Peyer's patch (tissue), 4 donors: Measurements from ENCODE around the gene CSAD. TPM values are rescaled to one million over a fixed set of nuclear protein-coding genes. Genes with fewer than 3 reads are reported as not detected.

Source experiments
- DNase-seq, 3 donors: peaks; one replicate each; pipeline ENCODE4 v3.0.0-alpha.2; 2017 to 2019
- H3K27ac ChIP-seq, 4 donors: fragments of 200-600 bp; sonication (generic); one replicate each; pipeline ENCODE4 v1.5.1; 2016 to 2019
- H3K27me3 ChIP-seq, 2 donors: fragments of 200-600 bp; sonication (generic); one replicate each; pipeline ENCODE4 v1.5.1; 2019
- H3K36me3 ChIP-seq, 3 donors: fragments of 200-600 bp; sonication (generic); one replicate each; pipeline ENCODE4 v1.5.1; 2016 to 2019
- H3K4me1 ChIP-seq, 4 donors: fragments of 200-600 bp; sonication (generic); one replicate each; pipeline ENCODE4 v1.5.1; 2016 to 2019
- H3K4me3 ChIP-seq, 4 donors: fragments of 200-600 bp; sonication (generic); 1 replicate in 3 of 4; 2 replicates in 1 of 4; pipeline ENCODE4 v1.5.1; 2016 to 2019; ENCODE audit warnings: mild to moderate bottlenecking in 1 of 4
- H3K9me3 ChIP-seq, 4 donors: fragments of 200-600 bp; sonication (generic); one replicate each; pipeline ENCODE4 v1.5.1; 2016 to 2019; ENCODE audit warnings: mild to moderate bottlenecking in 1 of 4
- CTCF ChIP-seq, 6 experiments: fragments of 450-650 bp in 4 of 6; fragments of 200-600 bp in 2 of 6; sonication (generic) in 1 of 6; IDR thresholded peaks; one replicate each; pipeline ENCODE4 v1.5.1; 2017 to 2019; ENCODE audit warnings: antibody characterized with exemption in 6 of 6, mild to moderate bottlenecking in 3 of 6, moderate library complexity in 1 of 6
- POLR2A ChIP-seq, 2 donors: fragments of 450-650 bp; IDR thresholded peaks; one replicate each; pipeline ENCODE4 v1.5.1; 2017; ENCODE audit warnings: antibody characterized with exemption in 2 of 2, mild to moderate bottlenecking in 2 of 2, moderate library complexity in 2 of 2
- total RNA-seq, 4 donors: library from RNA; depleted of rRNA; stranded (reverse); fragments of >200 nt; gene quantifications; one replicate each; pipeline ENCODE4 v1.1.0, GENCODE V29; 2016

CSAD gene
- total RNA-seq, 4 donors from 2014 or later = 36.1 to 154 (median 109) TPM

- H3K27ac ChIP-seq = no peak overlapping the region
- no peaks in the 10 kb centered on the region for H3K9me3 ChIP-seq
- no peak for DNase-seq
- no peak for TF ChIP-seq POLR2A (IDR thresholded peaks at IDR 0.05)
- no peak for TF ChIP-seq CTCF (IDR thresholded peaks at IDR 0.05)
- peaks cover 0 to 7% (median 0%) of the 10 kb centered on the region in 3 donors for H3K36me3 ChIP-seq
- no peak overlapping the region for H3K4me3 ChIP-seq
- no peaks in the 10 kb centered on the region for H3K4me1 ChIP-seq
- no peaks in the 10 kb centered on the region for H3K27me3 ChIP-seq
These were observed 20.1 kb downstream of the CSAD start for GRCh38 chr12:53160673-53161072.

GRCh38 chr12:53160000-53160399 lies 20.7 kb downstream of the CSAD start:
- no peak for DNase-seq
- Histone ChIP-seq H3K4me1 (no peaks in the 10 kb centered on the region), H3K9me3 (no peaks in the 10 kb centered on the region), H3K27ac (no peak overlapping the region), H3K36me3 (peaks cover 0 to 7% (median 0%) of the 10 kb centered on the region in 3 donors), H3K27me3 (no peaks in the 10 kb centered on the region), H3K4me3 (no peak overlapping the region)
- no peak for TF ChIP-seq POLR2A (IDR thresholded peaks at IDR 0.05)
- no peak for TF ChIP-seq CTCF (IDR thresholded peaks at IDR 0.05)

GRCh38 chr12:53159195-53159839 lies 21.4 kb downstream of the CSAD start:
- Histone ChIP-seq H3K9me3 (no peaks in the 10 kb centered on the region), H3K4me1 (no peaks in the 10 kb centered on the region), H3K4me3 (no peak overlapping the region), H3K27me3 (no peaks in the 10 kb centered on the region), H3K36me3 (peaks cover 0 to 7% (median 0%) of the 10 kb centered on the region in 3 donors), H3K27ac (no peak overlapping the region)
- no peak for TF ChIP-seq POLR2A (IDR thresholded peaks at IDR 0.05)
- peak; percentile 96 to 98 (median 97) for TF ChIP-seq CTCF (IDR thresholded peaks at IDR 0.05)
- DNase-seq = peak; percentile 88 to 96 (median 88)

- Histone ChIP-seq H3K36me3 (no peaks in the 10 kb centered on the region), H3K9me3 (no peaks in the 10 kb centered on the region), H3K4me1 (no peaks in the 10 kb centered on the region), H3K27ac (no peak overlapping the region), H3K4me3 (no peak overlapping the region), H3K27me3 (no peaks in the 10 kb centered on the region)
- TF ChIP-seq POLR2A (IDR thresholded peaks at IDR 0.05) (no peak), CTCF (IDR thresholded peaks at IDR 0.05) (no peak)
- no peak for DNase-seq
These were observed 28.3 kb downstream of the CSAD start for GRCh38 chr12:53152390-53152789.

- Histone ChIP-seq H3K4me3 (no peak overlapping the region), H3K4me1 (no peaks in the 10 kb centered on the region), H3K27me3 (no peaks in the 10 kb centered on the region), H3K27ac (no peak overlapping the region), H3K36me3 (no peaks in the 10 kb centered on the region), H3K9me3 (no peaks in the 10 kb centered on the region)
- DNase-seq = no peak
- no peak for TF ChIP-seq CTCF (IDR thresholded peaks at IDR 0.05)
These were observed 29.7 kb downstream of the CSAD start for GRCh38 chr12:53151039-53151438.

DNA sequence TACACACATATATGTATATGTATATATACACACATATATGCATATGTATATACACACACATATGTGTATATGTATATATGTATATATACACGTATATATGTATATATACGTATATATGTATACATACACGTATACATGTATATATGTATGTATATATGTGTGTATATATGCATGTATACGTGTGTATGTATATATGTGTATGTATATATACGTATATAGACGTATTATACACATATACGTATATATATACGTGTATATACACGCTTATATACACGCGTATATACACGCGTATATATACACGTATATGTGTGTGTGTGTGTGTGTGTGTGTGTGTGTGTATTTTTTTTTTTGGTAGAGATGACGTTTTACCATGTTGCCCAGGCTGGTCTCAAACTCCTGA lies 33.1 kb downstream of the CSAD start:
- H3K4me3 ChIP-seq = no peak overlapping the region

More for the DNA sequence above, 33.1 kb downstream of the CSAD start:
- Histone ChIP-seq H3K9me3 (no peaks in the 10 kb centered on the region), H3K27me3 (no peaks in the 10 kb centered on the region), H3K4me1 (no peaks in the 10 kb centered on the region), H3K27ac (no peak overlapping the region), H3K36me3 (no peaks in the 10 kb centered on the region)
- no peak for DNase-seq
- no peak for TF ChIP-seq POLR2A (IDR thresholded peaks at IDR 0.05)
- no peak for TF ChIP-seq CTCF (IDR thresholded peaks at IDR 0.05)
